Measurements from ENCODE around the gene GAPVD1. TPM values are rescaled to one million over a fixed set of nuclear protein-coding genes. Genes with fewer than 3 reads are reported as not detected.
A peak's percentile ranks its signal among the peaks of the same experiment; 100 is the strongest.

The GAPVD1 gene
- total RNA-seq, 1 experiment from 2014 or later, result 30.5 TPM

- no peak for ATAC-seq
Observed at GRCh38 chr9:125321496-125321895, 59.9 kb downstream of the GAPVD1 start.

GRCh38 chr9:125323615-125324014 is 62.0 kb downstream of the GAPVD1 start:
- DNase-seq (no peak), ATAC-seq (no peak)
- Histone ChIP-seq H3K9me3 (ENCODE audit: low read length) (no peaks in the 10 kb centered on the region), H4K20me1 (ENCODE audit: low read length) (no peaks in the 10 kb centered on the region), H3K4me3 (ENCODE audit: low read length) (no peak overlapping the region), H3K9me2 (replicated peaks; ENCODE audit: low read length) (no peaks in the 10 kb centered on the region), H2AFZ (ENCODE audit: low read length) (no peak overlapping the region), H3K36me3 (ENCODE audit: low read depth, low read length) (no peaks in the 10 kb centered on the region), H3K9ac (ENCODE audit: low read length) (no peak overlapping the region), H3K4me1 (ENCODE audit: insufficient read depth, low read length) (peaks cover 13% of the 10 kb centered on the region), H3F3A (ENCODE audit: low read length, unreplicated experiment) (peaks cover 9% of the 10 kb centered on the region), H3K27ac (ENCODE audit: low read length) (no peak overlapping the region), H3K4me2 (ENCODE audit: low read length) (no peak overlapping the region), H3K27me3 (ENCODE audit: low read length) (no peaks in the 10 kb centered on the region), H3K79me2 (ENCODE audit: low read length) (no peaks in the 10 kb centered on the region)
- intact Hi-C loops (cut with micrococcal nuclease), result no loop called here
- no TSS peak for BruUV-seq (replicated peaks)
- CTCF ChIA-PET, result no interaction called here
- POLR2A ChIA-PET (ENCODE audit: unreplicated experiment), result no interaction called here
- TF ChIP-seq EZH2phosphoT487 (IDR thresholded peaks at IDR 0.05; ENCODE audit: borderline replicate concordance, low read length) (no peak), EZH2 (IDR thresholded peaks at IDR 0.05; ENCODE audit: low read length, unreplicated experiment) (no peak), CTCF (conservative IDR thresholded peaks at IDR 0.05; ENCODE audit: low read depth, low read length) (no peak)

More at GRCh38 chr9:125321496-125321895, 59.9 kb downstream of the GAPVD1 start:
- no peak overlapping the region for H3K4me2 ChIP-seq (ENCODE audit: low read length)
- ChIA-PET CTCF (no interaction called here), POLR2A (ENCODE audit: unreplicated experiment) (no interaction called here)
- peaks cover 13% of the 10 kb centered on the region for H3K4me1 ChIP-seq (ENCODE audit: insufficient read depth, low read length)
- peaks cover 4% of the 10 kb centered on the region for H3K36me3 ChIP-seq (ENCODE audit: low read depth, low read length)
- no peak overlapping the region for H3K27ac ChIP-seq (ENCODE audit: low read length)
- no peaks in the 10 kb centered on the region for H3K9me2 ChIP-seq (replicated peaks; ENCODE audit: low read length)
- no peak for DNase-seq
- no peak overlapping the region for H3K9ac ChIP-seq (ENCODE audit: low read length)
- intact Hi-C loops (cut with micrococcal nuclease), result no loop called here
- no TSS peak for BruUV-seq (replicated peaks)
- no peaks in the 10 kb centered on the region for H3K9me3 ChIP-seq (ENCODE audit: low read length)
- TF ChIP-seq EZH2phosphoT487 (IDR thresholded peaks at IDR 0.05; ENCODE audit: borderline replicate concordance, low read length) (no peak), EZH2 (IDR thresholded peaks at IDR 0.05; ENCODE audit: low read length, unreplicated experiment) (no peak), CTCF (conservative IDR thresholded peaks at IDR 0.05; ENCODE audit: low read depth, low read length) (no peak)
- no peaks in the 10 kb centered on the region for H3K27me3 ChIP-seq (ENCODE audit: low read length)
- H4K20me1 ChIP-seq (ENCODE audit: low read length), result no peaks in the 10 kb centered on the region
- H3K79me2 ChIP-seq (ENCODE audit: low read length), result no peaks in the 10 kb centered on the region
- no peak overlapping the region for H3K4me3 ChIP-seq (ENCODE audit: low read length)
- H3F3A ChIP-seq (ENCODE audit: low read length, unreplicated experiment), result peaks cover 6% of the 10 kb centered on the region
- H2AFZ ChIP-seq (ENCODE audit: low read length), result no peak overlapping the region

GRCh38 chr9:125325826-125326225 is 64.2 kb downstream of the GAPVD1 start:
- Histone ChIP-seq H3K9ac (ENCODE audit: low read length) (no peak overlapping the region), H3K36me3 (ENCODE audit: low read depth, low read length) (no peaks in the 10 kb centered on the region), H3K9me3 (ENCODE audit: low read length) (no peaks in the 10 kb centered on the region), H3F3A (ENCODE audit: low read length, unreplicated experiment) (peaks cover 13% of the 10 kb centered on the region), H3K9me2 (replicated peaks; ENCODE audit: low read length) (no peaks in the 10 kb centered on the region), H2AFZ (ENCODE audit: low read length) (no peak overlapping the region), H4K20me1 (ENCODE audit: low read length) (peaks cover 6% of the 10 kb centered on the region; the same call in 1 of the 2 replicates), H3K4me2 (ENCODE audit: low read length) (peak overlapping the region; percentile 39; the same call in 1 of the 2 replicates), H3K4me1 (ENCODE audit: insufficient read depth, low read length) (peaks cover 29% of the 10 kb centered on the region), H3K4me3 (ENCODE audit: low read length) (no peak overlapping the region), H3K27ac (ENCODE audit: low read length) (peak overlapping the region; percentile 59), H3K79me2 (ENCODE audit: low read length) (no peaks in the 10 kb centered on the region), H3K27me3 (ENCODE audit: low read length) (no peaks in the 10 kb centered on the region)
- ChIA-PET POLR2A (ENCODE audit: unreplicated experiment) (interaction anchor here (0.5 kb wide), 1 partner anchor 94 kb away, joined by 4 read pairs; no protein-coding TSS in a partner anchor), CTCF (interaction anchor here (0.6 kb wide), 1 partner anchor 25 kb away, joined by 4 read pairs; no protein-coding TSS in a partner anchor)
- DNase-seq (peak; percentile 83), ATAC-seq (peak; percentile 72)
- BruUV-seq (replicated peaks), result no TSS peak
- intact Hi-C loops (cut with micrococcal nuclease), result no loop called here
- TF ChIP-seq EZH2phosphoT487 (IDR thresholded peaks at IDR 0.05; ENCODE audit: borderline replicate concordance, low read length), result no peak
- TF ChIP-seq CTCF (conservative IDR thresholded peaks at IDR 0.05; ENCODE audit: low read depth, low read length), result no peak
- no peak for TF ChIP-seq EZH2 (IDR thresholded peaks at IDR 0.05; ENCODE audit: low read length, unreplicated experiment)

Data from PC-3 (cell line).